ENCODE data around the gene SMARCC2. TPM values are rescaled to one million over a fixed set of nuclear protein-coding genes. Genes with fewer than 3 reads are reported as not detected.

SMARCC2 gene
- total RNA-seq, 2 donors from 2014 or later = 80.1 to 84.2 TPM

DNA sequence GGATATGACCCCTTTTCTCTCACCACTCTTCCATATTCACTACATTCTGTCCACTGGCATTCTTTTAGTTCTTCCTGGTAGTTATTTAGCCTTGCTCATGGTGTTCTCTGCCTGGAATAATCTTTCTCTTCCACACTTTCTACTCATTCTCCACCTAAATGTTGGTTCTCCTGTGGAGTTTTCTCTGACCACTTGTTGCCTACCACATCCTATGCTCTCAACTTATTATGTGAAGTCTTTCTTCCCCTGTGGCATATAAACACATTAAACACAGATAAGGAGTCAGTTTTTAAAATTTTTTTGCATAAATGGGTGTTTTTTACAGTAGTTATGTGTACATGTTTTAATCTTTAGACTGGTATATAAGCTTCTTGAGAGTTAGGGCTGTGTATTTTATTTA is 3.3 kb upstream of the SMARCC2 start:
- H3K4me3 ChIP-seq = no peak overlapping the region
- DNase-seq = no peak
- no peaks in the 10 kb centered on the region for H3K9me3 ChIP-seq
- no peak overlapping the region for H3K27ac ChIP-seq
- H3K9ac ChIP-seq (ENCODE audit: low read depth in 2 of 2, low read length in 2 of 2) = no peak overlapping the region
- no peaks in the 10 kb centered on the region for H3K36me3 ChIP-seq
- H3K27me3 ChIP-seq = no peaks in the 10 kb centered on the region
- TF ChIP-seq CTCF (IDR thresholded peaks at IDR 0.05) = no peak
- intact Hi-C loops (cut with DNase I) = loop anchor here (5.0 kb wide), 1 partner anchor 270 kb away; no protein-coding TSS in a partner anchor
- H3K4me1 ChIP-seq = peaks cover 4% of the 10 kb centered on the region

DNA sequence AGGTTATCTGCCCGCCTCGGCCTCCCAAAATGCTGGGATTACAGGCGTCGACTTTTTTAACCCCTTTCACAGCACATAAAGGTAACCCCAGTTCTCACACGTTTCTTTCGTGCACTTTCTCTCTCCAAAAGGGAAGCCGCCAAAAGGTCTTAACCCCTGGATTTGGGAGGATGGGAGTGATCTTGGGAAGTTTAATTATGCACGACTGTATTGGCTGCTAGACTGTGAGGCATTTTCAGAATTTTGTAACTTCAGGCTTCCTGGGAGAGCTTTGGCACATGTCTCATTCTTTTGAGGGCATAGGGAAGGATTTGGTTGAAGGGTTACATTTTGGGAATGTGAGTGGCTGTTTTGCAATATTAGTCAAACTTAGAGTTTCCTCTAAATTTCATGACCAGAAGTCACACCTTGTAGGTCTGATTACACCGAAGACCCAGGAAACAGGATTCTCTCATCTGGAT is 1.4 kb upstream of the SMARCC2 start:
- no peak for TF ChIP-seq CTCF (IDR thresholded peaks at IDR 0.05)
- Histone ChIP-seq H3K36me3 (no peaks in the 10 kb centered on the region), H3K4me3 (peak overlapping the region; percentile 78), H3K27me3 (no peaks in the 10 kb centered on the region), H3K9ac (ENCODE audit: low read depth in 2 of 2, low read length in 2 of 2) (peak overlapping the region; percentile 60 to 83), H3K9me3 (no peaks in the 10 kb centered on the region), H3K4me1 (peaks cover 13% of the 10 kb centered on the region), H3K27ac (peak overlapping the region; percentile 95)
- intact Hi-C loops (cut with DNase I) = loop anchor here (5.0 kb wide), 1 partner anchor 272 kb away; no protein-coding TSS in a partner anchor
- no peak for DNase-seq

DNA sequence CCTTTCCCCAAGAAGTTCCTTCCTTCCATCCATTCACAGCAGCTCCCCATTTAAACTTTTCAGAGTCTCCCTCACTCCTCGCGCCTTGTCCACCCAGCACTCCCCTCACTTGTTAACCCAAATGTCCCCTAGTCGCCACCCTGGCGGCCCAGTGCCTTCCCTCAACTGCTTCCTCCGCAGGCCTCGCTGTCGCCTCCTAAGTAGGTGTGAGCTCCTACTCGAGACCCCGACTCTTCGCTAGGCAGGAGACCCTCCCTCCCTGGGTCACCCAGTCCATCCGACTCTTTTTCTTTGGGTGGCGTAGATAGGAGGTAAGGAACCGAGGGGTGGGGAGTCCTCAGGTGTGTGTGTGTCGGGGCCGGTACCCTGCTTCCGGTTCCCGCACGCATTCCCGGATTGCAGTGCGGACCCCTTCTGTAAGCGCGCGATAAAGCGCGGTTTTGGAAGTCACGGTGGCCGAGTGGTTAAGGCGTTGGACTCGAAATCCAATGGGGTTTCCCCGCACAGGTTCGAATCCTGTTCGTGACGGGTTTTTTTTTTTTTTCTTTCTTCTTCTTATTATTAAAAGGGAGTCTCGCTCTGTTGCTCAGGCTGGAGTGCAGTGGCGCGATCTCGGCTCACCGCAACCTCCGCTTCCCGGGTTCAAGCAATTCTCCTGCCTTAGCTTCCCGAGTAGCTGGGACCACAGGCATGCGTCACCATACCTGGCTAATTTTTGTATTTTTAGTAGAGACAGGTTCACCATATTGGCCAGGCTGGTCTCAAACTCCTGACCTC is 823 bp upstream of the SMARCC2 start:
- H3K4me1 ChIP-seq = peaks cover 13% of the 10 kb centered on the region
- peak overlapping the region; percentile 95 for H3K27ac ChIP-seq
- no peaks in the 10 kb centered on the region for H3K27me3 ChIP-seq
- peak; percentile 92 for DNase-seq
- TF ChIP-seq CTCF (IDR thresholded peaks at IDR 0.05) = no peak
- peak overlapping the region; percentile 78 for H3K4me3 ChIP-seq
- intact Hi-C loops (cut with DNase I) = loop anchor here (2.0 to 5.0 kb wide), 2 partner anchors 65 to 272 kb away; no protein-coding TSS in a partner anchor
- peak overlapping the region; percentile 60 to 83 for H3K9ac ChIP-seq (ENCODE audit: low read depth in 2 of 2, low read length in 2 of 2)
- no peaks in the 10 kb centered on the region for H3K36me3 ChIP-seq
- no peaks in the 10 kb centered on the region for H3K9me3 ChIP-seq

- H3K4me1 ChIP-seq = peaks cover 13% of the 10 kb centered on the region
- DNase-seq = no peak
- intact Hi-C loops (cut with DNase I) = loop anchor here (2.0 kb wide), 1 partner anchor 64 kb away; no protein-coding TSS in a partner anchor
- no peaks in the 10 kb centered on the region for H3K9me3 ChIP-seq
- peak overlapping the region; percentile 88 to 94 for H3K9ac ChIP-seq (ENCODE audit: low read depth in 2 of 2, low read length in 2 of 2)
- peak overlapping the region; percentile 78 for H3K4me3 ChIP-seq
- no peaks in the 10 kb centered on the region for H3K27me3 ChIP-seq
- no peak for TF ChIP-seq CTCF (IDR thresholded peaks at IDR 0.05)
- no peaks in the 10 kb centered on the region for H3K36me3 ChIP-seq
- peak overlapping the region; percentile 81 for H3K27ac ChIP-seq
Observed at GRCh38 chr12:56188778-56189098, 545 bp downstream of the SMARCC2 start.

DNA sequence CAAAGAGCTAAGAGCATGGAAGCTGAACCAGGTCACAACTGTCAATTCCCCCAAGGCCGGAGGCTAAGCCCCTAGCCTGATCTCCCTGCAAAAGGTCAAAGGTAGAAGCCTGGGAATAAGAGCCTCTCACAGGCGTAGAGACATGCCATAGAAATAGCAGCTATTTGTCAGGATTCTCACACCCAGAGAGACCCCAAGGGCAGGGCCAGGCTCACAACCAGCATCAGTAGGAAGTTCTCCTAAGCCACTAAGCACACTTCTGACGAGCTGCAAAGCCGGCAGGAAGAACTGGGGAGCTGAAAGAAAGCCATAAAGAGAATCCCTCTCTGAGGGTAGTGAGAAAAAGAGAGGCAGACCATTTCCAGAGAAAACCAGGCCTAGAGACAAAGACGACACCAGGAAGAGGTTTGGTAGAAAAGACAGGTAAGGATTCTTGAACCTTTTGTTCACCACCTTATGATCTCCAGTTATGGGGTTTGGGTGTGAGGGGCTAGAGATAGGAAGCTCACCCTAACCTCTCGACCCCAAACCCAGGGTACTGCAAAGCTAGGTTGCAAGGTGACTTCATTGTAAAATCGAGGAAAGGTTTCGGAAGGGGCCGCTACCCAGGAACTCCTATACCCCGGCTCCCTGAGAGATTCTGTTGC is 1.0 kb downstream of the SMARCC2 start:
- Histone ChIP-seq H3K27me3 (no peaks in the 10 kb centered on the region), H3K4me1 (peaks cover 13% of the 10 kb centered on the region), H3K27ac (peak overlapping the region; percentile 81), H3K9ac (ENCODE audit: low read depth in 2 of 2, low read length in 2 of 2) (peak overlapping the region; percentile 88 to 94), H3K4me3 (peak overlapping the region; percentile 78), H3K9me3 (no peaks in the 10 kb centered on the region), H3K36me3 (no peaks in the 10 kb centered on the region)
- intact Hi-C loops (cut with DNase I) = loop anchor here (2.0 kb wide), 1 partner anchor 63 kb away; no protein-coding TSS in a partner anchor
- no peak for TF ChIP-seq CTCF (IDR thresholded peaks at IDR 0.05)
- peak; percentile 38 for DNase-seq
